GM13976 (cell line): ENCODE measurements around the gene EVX1.

Experiments
- DNase-seq: peaks from one replicate; pipeline ENCODE4 v3.0.0; 2012; ENCODE audit warnings: low spot score
- CTCF ChIP-seq: IDR thresholded peaks from 2 replicates; pipeline ENCODE4 v1.5.1; 2012; ENCODE audit warnings: borderline replicate concordance, mild to moderate bottlenecking; ENCODE audit not compliant: insufficient read depth; ENCODE audit errors: extremely low read depth, missing control alignments, control extremely low read depth
- in situ Hi-C: fragments of 300-500 bp; cut with MboI; formaldehyde crosslinking; loops from one replicate; pipeline ENCODE4 v1.12.0; 2022; ENCODE audit warnings: low sequenced_read_pairs, mixed read lengths, inconsistent platforms; ENCODE audit not compliant: unreplicated experiment

Gene EVX1

GRCh38 chr7:27249724-27250556 is 7.3 kb downstream of the EVX1 start:
- DNase-seq, result no peak
- in situ Hi-C loops, result loop anchor here (10.0 kb wide), 1 partner anchor 55 kb away; no protein-coding TSS in a partner anchor
- TF ChIP-seq CTCF, result no peak

- in situ Hi-C loops, result no loop called here
- no peak for TF ChIP-seq CTCF
- DNase-seq, result no peak
Observed at GRCh38 chr7:27250557-27251070, 8.0 kb downstream of the EVX1 start.

- in situ Hi-C loops, result no loop called here
- DNase-seq, result peak; percentile 17
- TF ChIP-seq CTCF, result no peak
Observed at GRCh38 chr7:27251136-27251651, 8.6 kb downstream of the EVX1 start.

GRCh38 chr7:27251652-27252590 is 9.3 kb downstream of the EVX1 start:
- TF ChIP-seq CTCF, result no peak
- peak; percentile 32 for DNase-seq
- in situ Hi-C loops, result no loop called here

GRCh38 chr7:27254625-27255024 is 12.0 kb downstream of the EVX1 start:
- in situ Hi-C loops, result no loop called here
- no peak for TF ChIP-seq CTCF
- no peak for DNase-seq

GRCh38 chr7:27260211-27260610 is 17.6 kb downstream of the EVX1 start:
- no peak for TF ChIP-seq CTCF
- DNase-seq, result no peak
- in situ Hi-C loops, result no loop called here
